CD14-positive monocyte (primary cell): ENCODE results near the gene EDRF1. TPM values are rescaled to one million over a fixed set of nuclear protein-coding genes. Genes with fewer than 3 reads are reported as not detected.
"Not testable (repeated sequence)": the region's sequence is repeated elsewhere in the genome, so short reads cannot be mapped to it uniquely, and the experiment has no call there.

Experiments used
- DNase-seq, 3 donors: peaks; one replicate each; pipeline ENCODE4 v3.0.0-alpha.2; 2011 to 2022
- H2AFZ ChIP-seq: 2 replicates; pipeline ENCODE4 v1.6.0; 2012; ENCODE audit warnings: mild to moderate bottlenecking, low read depth, low read length, inconsistent platforms; ENCODE audit not compliant: insufficient read depth, poor library complexity, severe bottlenecking
- H3K27ac ChIP-seq, 2 donors: 1 replicate in 1 of 2; 2 replicates in 1 of 2; pipeline ENCODE4 v1.5.1; 2012 to 2013; ENCODE audit warnings: low read length in 2 of 2, control low read depth in 1 of 2, inconsistent platforms in 1 of 2, low read depth in 1 of 2, mild to moderate bottlenecking in 1 of 2
- H3K27me3 ChIP-seq, 2 donors: one replicate each; pipeline versions ENCODE4 v1.6.0 to v1.6.1; 2011 to 2013; ENCODE audit warnings: low read length in 2 of 2; ENCODE audit not compliant: control insufficient read depth in 2 of 2, insufficient read depth in 2 of 2
- H3K36me3 ChIP-seq, 2 donors: replicated peaks in 1 of 2; 1 replicate in 1 of 2; 2 replicates in 1 of 2; pipeline versions ENCODE4 v1.5.1 to v1.6.1; 2012 to 2013; ENCODE audit warnings: low read length in 2 of 2, control low read depth in 1 of 2, inconsistent platforms in 1 of 2, mild to moderate bottlenecking in 1 of 2; ENCODE audit not compliant: insufficient read depth in 2 of 2, control insufficient read depth in 1 of 2
- H3K4me1 ChIP-seq, 2 donors: 1 replicate in 1 of 2; 2 replicates in 1 of 2; pipeline versions ENCODE4 v1.5.1 to v1.6.1; 2012 to 2013; ENCODE audit warnings: low read length in 2 of 2, control low read depth in 1 of 2, inconsistent platforms in 1 of 2, mild to moderate bottlenecking in 1 of 2, moderate library complexity in 1 of 2; ENCODE audit not compliant: insufficient read depth in 2 of 2, control insufficient read depth in 1 of 2
- H3K4me2 ChIP-seq: replicated peaks from 2 replicates; pipeline ENCODE3; 2012; ENCODE audit warnings: low read length, moderate library complexity, mild to moderate bottlenecking; ENCODE audit not compliant: poor library complexity, severe bottlenecking; ENCODE audit errors: extremely low read depth
- H3K4me3 ChIP-seq, 3 experiments: fragments of 200-600 bp in 1 of 3; sonication (generic) in 1 of 3; replicated peaks in 1 of 3; 1 replicate in 2 of 3; 2 replicates in 1 of 3; pipeline ENCODE4 v1.5.1; 2011 to 2013; ENCODE audit warnings: low read length in 3 of 3, mild to moderate bottlenecking in 3 of 3, control low read depth in 2 of 3, low read depth in 2 of 3, inconsistent platforms in 1 of 3, moderate library complexity in 1 of 3
- H3K79me2 ChIP-seq: 2 replicates; pipeline ENCODE4 v1.6.0; 2012; ENCODE audit warnings: mild to moderate bottlenecking, control low read depth, inconsistent platforms, low read length, moderate library complexity; ENCODE audit not compliant: insufficient read depth
- H3K9ac ChIP-seq: 2 replicates; pipeline ENCODE4 v1.6.0; 2017; ENCODE audit warnings: low read length, mild to moderate bottlenecking; ENCODE audit not compliant: insufficient read depth, poor library complexity, severe bottlenecking
- H3K9me3 ChIP-seq, 2 donors: replicated peaks in 1 of 2; 1 replicate in 1 of 2; 2 replicates in 1 of 2; pipeline versions ENCODE4 v1.5.1 to v1.6.1; 2012 to 2013; ENCODE audit warnings: low read length in 2 of 2, control low read depth in 1 of 2; ENCODE audit not compliant: control insufficient read depth in 1 of 2, insufficient read depth in 1 of 2
- H4K20me1 ChIP-seq: 2 replicates; pipeline ENCODE4 v1.6.0; 2012; ENCODE audit warnings: mild to moderate bottlenecking, low read length, control low read depth, moderate library complexity; ENCODE audit not compliant: insufficient read depth
- H3K27ac Mint-ChIP-seq, 7 donors: one replicate each; pipeline ENCODE4 v1.8.0; 2020; ENCODE audit warnings: mild to moderate bottlenecking in 7 of 7, mixed read lengths in 7 of 7, moderate library complexity in 6 of 7, inconsistent platforms in 2 of 7
- H3K27me3 Mint-ChIP-seq, 3 donors: one replicate each; pipeline ENCODE4 v1.8.0; 2021 to 2022; ENCODE audit warnings: low read depth in 3 of 3, mild to moderate bottlenecking in 3 of 3, mixed read lengths in 3 of 3, moderate library complexity in 3 of 3, inconsistent platforms in 1 of 3
- H3K36me3 Mint-ChIP-seq, 2 donors: one replicate each; pipeline ENCODE4 v1.8.0; 2020; ENCODE audit warnings: mixed read lengths in 2 of 2, inconsistent platforms in 1 of 2, mild to moderate bottlenecking in 1 of 2
- H3K4me1 Mint-ChIP-seq: one replicate; pipeline ENCODE4 v1.8.0; 2020; ENCODE audit warnings: mild to moderate bottlenecking, mixed read lengths
- H3K4me3 Mint-ChIP-seq, 2 donors: one replicate each; pipeline ENCODE4 v1.8.0; 2020; ENCODE audit warnings: mild to moderate bottlenecking in 2 of 2, mixed read lengths in 2 of 2, moderate library complexity in 1 of 2
- H3K9me3 Mint-ChIP-seq, 7 donors: one replicate each; pipeline ENCODE4 v1.8.0; 2020 to 2022; ENCODE audit warnings: mixed read lengths in 7 of 7, mild to moderate bottlenecking in 6 of 7, moderate library complexity in 6 of 7, inconsistent platforms in 2 of 7
- CTCF ChIP-seq: fragments of 200-600 bp; IDR thresholded peaks from one replicate; pipeline ENCODE4 v1.8.0; 2022; ENCODE audit warnings: antibody characterized with exemption, mild to moderate bottlenecking
- WGBS: methylation state at CpG from one replicate; pipeline ENCODE4 v1.1.5; 2013; ENCODE audit warnings: missing lambda C conversion rate; ENCODE audit not compliant: insufficient coverage; 5-methylcytosine and 5-hydroxymethylcytosine counted together
- intact Hi-C, 2 donors: fragments of 100-400 bp; cut with micrococcal nuclease; formaldehyde crosslinking; loops; one replicate each; pipeline versions ENCODE4 v1.15.0 to v1.15.1; 2023
- polyA plus RNA-seq, 3 donors: library from polyadenylated mRNA; depleted of rRNA in 1 of 3; unstranded in 2 of 3; stranded (reverse) in 1 of 3; fragments of 300-500 nt in 2 of 3; fragments of >200 nt in 1 of 3; fragmentation: Illumina TruSeq in 2 of 3; gene quantifications; 1 replicate in 2 of 3; 2 replicates in 1 of 3; pipeline ENCODE4 v1.2.3, GENCODE V29; 2012 to 2021

Gene EDRF1
- polyA plus RNA-seq, 3 donors = 4.6 to 21.4 (median 5.3) TPM

- Histone ChIP-seq H3K4me3 (no peak overlapping the region), H3K27ac (no peak overlapping the region), H3K79me2 (no peaks in the 10 kb centered on the region), H3K4me2 (no peak overlapping the region), H3K27me3 (no peaks in the 10 kb centered on the region), H2AFZ (no peak overlapping the region), H4K20me1 (no peaks in the 10 kb centered on the region), H3K36me3 (no peaks in the 10 kb centered on the region), H3K9ac (no peak overlapping the region), H3K4me1 (no peaks in the 10 kb centered on the region), H3K9me3 (no peaks in the 10 kb centered on the region)
- DNase-seq = no peak
- no peak for TF ChIP-seq CTCF
- Mint-ChIP-seq H3K4me3 (no peak overlapping the region), H3K9me3 (peaks cover 0 to 1% (median 0%) of the 10 kb centered on the region in 7 donors), H3K36me3 (no peaks in the 10 kb centered on the region), H3K27me3 (peaks cover 3 to 13% (median 7%) of the 10 kb centered on the region in 3 donors), H3K4me1 (no peaks in the 10 kb centered on the region), H3K27ac (no peak overlapping the region)
- intact Hi-C loops = no loop called here
- WGBS = 100% methylated on average over 1 of the region's 2 CpGs
These were observed 26.0 kb upstream of the EDRF1 start for GRCh38 chr10:125693524-125693847.

- H3K9me3 ChIP-seq = no peaks in the 10 kb centered on the region
- H3K4me1 Mint-ChIP-seq = peaks cover 4% of the 10 kb centered on the region
These were observed 24.6 kb upstream of the EDRF1 start for GRCh38 chr10:125694883-125695282.

GRCh38 chr10:125696884-125697283 lies 22.6 kb upstream of the EDRF1 start:
- H2AFZ ChIP-seq, H3K27ac ChIP-seq, H3K9ac ChIP-seq, H3K4me3 Mint-ChIP-seq, H3K27me3 ChIP-seq, intact Hi-C loops, H3K9me3 Mint-ChIP-seq, H3K4me1 ChIP-seq, H4K20me1 ChIP-seq, H3K27me3 Mint-ChIP-seq, H3K36me3 Mint-ChIP-seq, H3K4me1 Mint-ChIP-seq, DNase-seq, H3K36me3 ChIP-seq, H3K4me3 ChIP-seq, H3K4me2 ChIP-seq, H3K27ac Mint-ChIP-seq, H3K9me3 ChIP-seq, H3K79me2 ChIP-seq: not testable (repeated sequence)
- 100% methylated on average over 2 of the region's 6 CpGs for WGBS

More at GRCh38 chr10:125694883-125695282, 24.6 kb upstream of the EDRF1 start:
- Mint-ChIP-seq H3K36me3 (no peaks in the 10 kb centered on the region), H3K27me3 (peaks cover 3 to 13% (median 6%) of the 10 kb centered on the region in 3 donors), H3K4me3 (no peak overlapping the region), H3K27ac (no peak overlapping the region), H3K9me3 (peaks cover 0 to 1% (median 0%) of the 10 kb centered on the region in 7 donors)
- no peak overlapping the region for H2AFZ ChIP-seq
- no peak overlapping the region for H3K4me2 ChIP-seq
- no peaks in the 10 kb centered on the region for H3K4me1 ChIP-seq
- no peaks in the 10 kb centered on the region for H3K79me2 ChIP-seq
- no peaks in the 10 kb centered on the region for H3K27me3 ChIP-seq
- no peak for DNase-seq
- TF ChIP-seq CTCF = no peak
- H4K20me1 ChIP-seq = no peaks in the 10 kb centered on the region
- H3K36me3 ChIP-seq = no peaks in the 10 kb centered on the region
- no CpG with 5 or more reads among the region's 1 CpG for WGBS
- H3K4me3 ChIP-seq = no peak overlapping the region
- no peak overlapping the region for H3K27ac ChIP-seq
- intact Hi-C loops = no loop called here
- H3K9ac ChIP-seq = no peak overlapping the region
